ENCODE measurements around the gene TEX51.

TEX51 gene

DNA sequence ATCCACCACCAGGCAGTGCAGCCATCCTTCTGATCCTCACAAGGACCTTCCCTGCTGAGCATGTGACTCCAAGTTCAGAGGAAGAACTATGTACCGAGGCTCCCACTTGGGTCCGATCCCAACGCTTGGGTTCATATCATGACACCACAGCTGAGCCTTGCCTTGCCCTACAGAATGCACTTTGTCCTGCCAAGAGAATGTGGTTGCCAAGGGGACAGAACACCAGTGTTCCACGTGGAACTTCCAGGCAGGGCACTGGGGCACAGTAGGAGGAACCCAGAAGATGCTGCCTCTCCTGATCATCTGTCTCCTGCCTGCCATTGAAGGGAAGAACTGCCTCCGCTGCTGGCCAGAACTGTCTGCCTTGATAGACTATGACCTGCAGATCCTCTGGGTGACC, at the start of gene TEX51:
TEX51 (plus strand) TSS at position 255 of the 400 bp plus-strand sequence; CDS start at position 284, 29 bp downstream.
- TF ChIP-seq, protein P1, sequence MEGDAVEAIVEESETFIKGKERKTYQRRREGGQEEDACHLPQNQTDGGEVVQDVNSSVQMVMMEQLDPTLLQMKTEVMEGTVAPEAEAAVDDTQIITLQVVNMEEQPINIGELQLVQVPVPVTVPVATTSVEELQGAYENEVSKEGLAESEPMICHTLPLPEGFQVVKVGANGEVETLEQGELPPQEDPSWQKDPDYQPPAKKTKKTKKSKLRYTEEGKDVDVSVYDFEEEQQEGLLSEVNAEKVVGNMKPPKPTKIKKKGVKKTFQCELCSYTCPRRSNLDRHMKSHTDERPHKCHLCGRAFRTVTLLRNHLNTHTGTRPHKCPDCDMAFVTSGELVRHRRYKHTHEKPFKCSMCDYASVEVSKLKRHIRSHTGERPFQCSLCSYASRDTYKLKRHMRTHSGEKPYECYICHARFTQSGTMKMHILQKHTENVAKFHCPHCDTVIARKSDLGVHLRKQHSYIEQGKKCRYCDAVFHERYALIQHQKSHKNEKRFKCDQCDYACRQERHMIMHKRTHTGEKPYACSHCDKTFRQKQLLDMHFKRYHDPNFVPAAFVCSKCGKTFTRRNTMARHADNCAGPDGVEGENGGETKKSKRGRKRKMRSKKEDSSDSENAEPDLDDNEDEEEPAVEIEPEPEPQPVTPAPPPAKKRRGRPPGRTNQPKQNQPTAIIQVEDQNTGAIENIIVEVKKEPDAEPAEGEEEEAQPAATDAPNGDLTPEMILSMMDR (IDR thresholded peaks at IDR 0.05; ENCODE audit: low read length, missing control alignments), result no peak
- DNase-seq (ENCODE audit: low read depth), result no peak
- no peak within 1 kb of the TSS for H3K4me3 ChIP-seq (replicated peaks; ENCODE audit: low read depth, low read length)

GRCh38 chr2:126849054-126849453, 49.6 kb upstream of the TEX51 start:
- no peak overlapping the region for H3K4me3 ChIP-seq (replicated peaks; ENCODE audit: low read depth, low read length)
- no peak for DNase-seq (ENCODE audit: low read depth)
- TF ChIP-seq, protein P1 (IDR thresholded peaks at IDR 0.05; ENCODE audit: low read length, missing control alignments), result no peak

DNA sequence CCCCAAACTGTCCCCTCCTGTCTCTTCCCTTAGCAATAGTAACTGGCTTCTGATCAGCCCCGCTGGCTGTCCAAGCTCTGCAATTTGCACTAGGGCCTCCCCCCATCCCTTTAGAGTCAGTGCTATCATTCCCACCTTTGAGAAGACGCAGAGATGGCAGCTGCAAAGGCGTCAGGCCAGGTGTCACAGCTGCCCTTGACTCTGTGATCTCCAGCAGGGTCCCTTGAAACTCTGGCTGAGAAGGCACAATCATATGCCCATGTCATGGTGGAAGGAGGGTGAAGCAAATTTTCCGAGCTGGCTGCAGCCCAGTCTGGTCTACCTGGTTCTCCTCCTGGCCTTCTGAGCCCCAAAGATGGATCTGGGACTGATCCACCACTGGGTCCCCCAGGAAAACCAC, 49.2 kb upstream of the TEX51 start:
- TF ChIP-seq, protein P1 (IDR thresholded peaks at IDR 0.05; ENCODE audit: low read length, missing control alignments), result no peak
- H3K4me3 ChIP-seq (replicated peaks; ENCODE audit: low read depth, low read length), result no peak overlapping the region
- DNase-seq (ENCODE audit: low read depth), result no peak

- no peak for DNase-seq (ENCODE audit: low read depth)
- TF ChIP-seq, protein P1 (IDR thresholded peaks at IDR 0.05; ENCODE audit: low read length, missing control alignments), result no peak
- H3K4me3 ChIP-seq (replicated peaks; ENCODE audit: low read depth, low read length), result no peak overlapping the region
These were observed 48.6 kb upstream of the TEX51 start for GRCh38 chr2:126849991-126850535.

DNA sequence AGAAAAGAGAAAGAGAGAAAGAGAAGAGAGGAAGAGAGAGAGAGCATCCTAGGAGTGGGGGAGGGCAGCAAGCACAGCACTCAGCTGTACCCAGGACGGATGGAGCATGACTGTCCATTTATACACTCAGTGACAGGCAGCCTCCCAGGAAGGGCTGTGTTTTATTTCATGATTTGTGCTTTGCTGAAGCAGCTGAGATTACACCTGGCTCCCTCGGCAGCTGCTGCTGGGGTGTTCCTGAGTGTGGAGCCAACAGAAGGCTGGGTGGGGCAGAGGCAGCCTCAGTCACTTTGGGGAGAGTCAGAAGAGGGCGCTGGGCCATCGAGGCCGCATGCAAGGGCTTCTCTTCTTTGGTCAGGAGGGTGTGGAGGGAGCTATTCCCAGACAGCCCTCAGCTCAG, 47.8 kb upstream of the TEX51 start:
- H3K4me3 ChIP-seq (replicated peaks; ENCODE audit: low read depth, low read length), result no peak overlapping the region
- DNase-seq (ENCODE audit: low read depth), result no peak
- TF ChIP-seq, protein P1 (IDR thresholded peaks at IDR 0.05; ENCODE audit: low read length, missing control alignments), result no peak

DNA sequence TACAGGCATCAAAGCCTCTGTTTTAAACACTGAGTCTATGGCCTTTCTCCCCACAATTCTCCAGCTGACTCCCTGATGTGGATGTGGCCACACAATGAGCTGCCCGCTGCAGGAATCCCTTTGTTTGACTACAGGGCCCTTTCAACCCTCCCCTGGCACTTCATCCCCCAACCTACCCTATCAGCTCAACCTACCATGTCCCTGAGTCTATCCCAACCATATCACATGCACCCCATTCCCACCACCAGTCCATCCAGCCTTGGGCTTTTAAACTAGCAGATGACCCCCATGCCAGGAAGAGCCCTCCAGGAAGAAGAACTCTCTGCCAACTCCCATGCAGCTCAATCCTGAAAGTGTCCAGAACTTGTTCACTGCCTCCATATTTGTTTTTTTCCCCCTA, 46.9 kb upstream of the TEX51 start:
- TF ChIP-seq, protein P1 (IDR thresholded peaks at IDR 0.05; ENCODE audit: low read length, missing control alignments), result no peak
- H3K4me3 ChIP-seq (replicated peaks; ENCODE audit: low read depth, low read length), result no peak overlapping the region
- no peak for DNase-seq (ENCODE audit: low read depth)

DNA sequence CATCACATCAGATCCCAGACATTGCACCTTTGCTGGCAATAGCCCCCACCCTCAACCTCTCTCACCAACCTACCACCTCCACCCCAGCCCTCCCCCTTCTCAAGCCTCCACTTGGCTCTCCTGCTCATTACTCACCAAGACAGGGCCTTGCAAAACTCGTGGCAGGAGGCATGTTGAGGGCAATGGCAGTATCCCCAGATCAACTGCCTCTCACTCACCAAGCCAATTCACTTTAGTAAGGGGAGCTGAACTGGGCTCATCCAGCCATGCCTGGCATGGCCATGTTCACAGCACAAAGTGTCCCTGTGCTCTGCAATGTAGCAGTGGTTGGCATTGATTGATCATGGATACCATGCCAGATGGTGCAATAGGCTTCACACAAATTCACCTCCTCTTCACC, 46.3 kb upstream of the TEX51 start:
- TF ChIP-seq, protein P1 (IDR thresholded peaks at IDR 0.05; ENCODE audit: low read length, missing control alignments), result no peak
- no peak overlapping the region for H3K4me3 ChIP-seq (replicated peaks; ENCODE audit: low read depth, low read length)
- no peak for DNase-seq (ENCODE audit: low read depth)

All from fibroblast of pulmonary artery (primary cell).